ENCODE measurements around the gene ARID1B.

DNA sequence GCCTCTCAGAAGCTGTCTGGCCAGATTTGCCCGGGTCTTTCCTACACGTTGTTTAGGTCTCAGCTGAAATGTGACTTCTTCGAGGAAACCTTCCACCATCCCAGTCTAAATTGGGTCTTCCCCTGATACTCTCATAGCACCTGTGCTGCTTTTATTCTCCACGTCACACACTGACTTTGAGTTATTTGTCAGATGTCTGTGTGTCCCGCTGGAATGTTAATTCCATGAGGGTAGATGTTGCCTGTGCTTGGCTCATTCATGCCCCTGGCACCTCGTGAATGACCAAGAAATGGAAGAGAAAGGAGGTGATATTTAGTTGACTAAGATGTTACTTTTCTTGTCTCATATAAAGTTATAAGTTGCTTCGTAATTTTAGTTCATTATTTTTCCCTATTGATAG lies 348.4 kb downstream of the ARID1B start:
- TF ChIP-seq CTCF (conservative IDR thresholded peaks at IDR 0.05) (no peak), ZFX (IDR thresholded peaks at IDR 0.05) (no peak)
